Measurements from ENCODE around the gene CEP170B. TPM values are rescaled to one million over a fixed set of nuclear protein-coding genes. Genes with fewer than 3 reads are reported as not detected.

CEP170B gene
- total and polyA plus RNA-seq, 9 of the 15 experiments (the other 6 are each of a cell fraction or from before 2014, with no cell fraction given) = 0.01 to 10.2 (median 2.2) TPM

DNA sequence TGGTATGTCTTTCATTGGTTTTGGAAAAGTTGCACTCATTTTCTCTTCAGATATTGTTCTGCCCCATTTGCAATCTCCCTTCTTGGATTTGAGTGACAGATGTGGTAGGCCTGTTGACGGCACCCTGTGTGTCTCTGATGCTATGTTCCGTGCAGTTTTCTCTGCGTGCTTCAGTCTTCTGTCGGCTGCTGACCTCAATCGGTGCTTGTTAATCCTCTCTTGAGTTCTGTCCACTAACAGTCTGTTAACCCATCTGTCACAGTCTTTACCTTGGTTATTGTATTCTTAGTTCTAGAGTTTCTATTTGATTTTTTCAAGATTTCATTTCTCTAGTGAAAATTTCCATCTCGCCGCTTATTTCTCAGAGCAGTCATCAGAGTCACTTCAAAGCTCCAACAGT lies 38.9 kb downstream of the CEP170B start:
- DNase-seq (ENCODE audit: extremely low read depth in 1 of 4, low spot score in 3 of 4) (no peak), FAIRE-seq (no peak), ATAC-seq (no peak)
- Histone ChIP-seq H3K79me2 (ENCODE audit: control insufficient read depth, insufficient read depth, low read length) (no peaks in the 10 kb centered on the region), H2AFZ (ENCODE audit: low read depth, low read length) (no peak overlapping the region), H3K4me1 (replicated peaks in 1 of 2; ENCODE audit: control insufficient read depth in 2 of 2, insufficient read depth in 2 of 2, low read length in 2 of 2) (peaks cover 0 to under 1% of the 10 kb centered on the region in 2 experiments; a peak in 1 of 5 replicates), H4K20me1 (replicated peaks; ENCODE audit: control insufficient read depth, insufficient read depth, low read length) (no peaks in the 10 kb centered on the region), H3K4me3 (no peak overlapping the region), H3K27me3 (ENCODE audit: control insufficient read depth in 2 of 2, insufficient read depth in 2 of 2, low read length in 2 of 2) (peaks cover 12 to 26% of the 10 kb centered on the region in 2 experiments; a peak in 4 of 5 replicates), H3K9me1 (ENCODE audit: control insufficient read depth, insufficient read depth, low read length) (no peaks in the 10 kb centered on the region), H3K9me3 (replicated peaks; ENCODE audit: control insufficient read depth, insufficient read depth, low read depth, low read length) (peaks cover 6% of the 10 kb centered on the region), H3K4me2 (ENCODE audit: insufficient read depth, low read length) (no peak overlapping the region), H3K36me3 (ENCODE audit: control insufficient read depth, insufficient read depth, low read length) (no peaks in the 10 kb centered on the region), H3K9ac (ENCODE audit: insufficient read depth in 1 of 2, low read depth in 2 of 2, low read length in 2 of 2) (no peak overlapping the region), H3K27ac (ENCODE audit: extremely low read depth, low read depth, low read length) (no peak overlapping the region)
- POLR2A ChIA-PET = no interaction called here
- CTCF ChIA-PET (ENCODE audit: low intra/inter-chr PET ratio) = no interaction called here
- WGBS (ENCODE audit: insufficient coverage, low coverage, missing lambda C conversion rate) = 16% methylated on average over 7 of the region's 7 CpGs
- TF ChIP-seq, protein P1, sequence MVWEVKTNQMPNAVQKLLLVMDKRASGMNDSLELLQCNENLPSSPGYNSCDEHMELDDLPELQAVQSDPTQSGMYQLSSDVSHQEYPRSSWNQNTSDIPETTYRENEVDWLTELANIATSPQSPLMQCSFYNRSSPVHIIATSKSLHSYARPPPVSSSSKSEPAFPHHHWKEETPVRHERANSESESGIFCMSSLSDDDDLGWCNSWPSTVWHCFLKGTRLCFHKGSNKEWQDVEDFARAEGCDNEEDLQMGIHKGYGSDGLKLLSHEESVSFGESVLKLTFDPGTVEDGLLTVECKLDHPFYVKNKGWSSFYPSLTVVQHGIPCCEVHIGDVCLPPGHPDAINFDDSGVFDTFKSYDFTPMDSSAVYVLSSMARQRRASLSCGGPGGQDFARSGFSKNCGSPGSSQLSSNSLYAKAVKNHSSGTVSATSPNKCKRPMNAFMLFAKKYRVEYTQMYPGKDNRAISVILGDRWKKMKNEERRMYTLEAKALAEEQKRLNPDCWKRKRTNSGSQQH (CRISPR knock-in tag; IDR thresholded peaks at IDR 0.05) = no peak
- TF ChIP-seq HEY1 (CRISPR knock-in tag; IDR thresholded peaks at IDR 0.05; ENCODE audit: borderline replicate concordance) (no peak), MCM2 (IDR thresholded peaks at IDR 0.05; ENCODE audit: low read depth) (no peak), ZNF586 (CRISPR knock-in tag; conservative IDR thresholded peaks at IDR 0.05) (no peak), RBM39 (optimal IDR thresholded peaks at IDR 0.05; ENCODE audit: low read depth, low read length) (no peak), TAF9B (IDR thresholded peaks at IDR 0.05; ENCODE audit: partially characterized antibody) (no peak), PRMT5 (CRISPR knock-in tag; IDR thresholded peaks at IDR 0.05) (no peak), CREBBP (IDR thresholded peaks at IDR 0.05; ENCODE audit: low read depth, low read length) (no peak), ZNF644 (tag; IDR thresholded peaks at IDR 0.05; ENCODE audit: low read depth) (no peak), YY1 (IDR thresholded peaks at IDR 0.05; ENCODE audit: borderline replicate concordance in 1 of 3, control insufficient read depth in 1 of 3, extremely low read depth in 1 of 3, insufficient read depth in 3 of 3, insufficient read length in 1 of 3, insufficient replicate concordance in 2 of 3, low read depth in 1 of 3, low read length in 2 of 3) (no peak), FOXJ2 (tag; IDR thresholded peaks at IDR 0.05) (no peak)
- TF ChIP-seq, protein P2, sequence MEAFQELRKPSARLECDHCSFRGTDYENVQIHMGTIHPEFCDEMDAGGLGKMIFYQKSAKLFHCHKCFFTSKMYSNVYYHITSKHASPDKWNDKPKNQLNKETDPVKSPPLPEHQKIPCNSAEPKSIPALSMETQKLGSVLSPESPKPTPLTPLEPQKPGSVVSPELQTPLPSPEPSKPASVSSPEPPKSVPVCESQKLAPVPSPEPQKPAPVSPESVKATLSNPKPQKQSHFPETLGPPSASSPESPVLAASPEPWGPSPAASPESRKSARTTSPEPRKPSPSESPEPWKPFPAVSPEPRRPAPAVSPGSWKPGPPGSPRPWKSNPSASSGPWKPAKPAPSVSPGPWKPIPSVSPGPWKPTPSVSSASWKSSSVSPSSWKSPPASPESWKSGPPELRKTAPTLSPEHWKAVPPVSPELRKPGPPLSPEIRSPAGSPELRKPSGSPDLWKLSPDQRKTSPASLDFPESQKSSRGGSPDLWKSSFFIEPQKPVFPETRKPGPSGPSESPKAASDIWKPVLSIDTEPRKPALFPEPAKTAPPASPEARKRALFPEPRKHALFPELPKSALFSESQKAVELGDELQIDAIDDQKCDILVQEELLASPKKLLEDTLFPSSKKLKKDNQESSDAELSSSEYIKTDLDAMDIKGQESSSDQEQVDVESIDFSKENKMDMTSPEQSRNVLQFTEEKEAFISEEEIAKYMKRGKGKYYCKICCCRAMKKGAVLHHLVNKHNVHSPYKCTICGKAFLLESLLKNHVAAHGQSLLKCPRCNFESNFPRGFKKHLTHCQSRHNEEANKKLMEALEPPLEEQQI (IDR thresholded peaks at IDR 0.05) = no peak
- TF ChIP-seq, protein P3, sequence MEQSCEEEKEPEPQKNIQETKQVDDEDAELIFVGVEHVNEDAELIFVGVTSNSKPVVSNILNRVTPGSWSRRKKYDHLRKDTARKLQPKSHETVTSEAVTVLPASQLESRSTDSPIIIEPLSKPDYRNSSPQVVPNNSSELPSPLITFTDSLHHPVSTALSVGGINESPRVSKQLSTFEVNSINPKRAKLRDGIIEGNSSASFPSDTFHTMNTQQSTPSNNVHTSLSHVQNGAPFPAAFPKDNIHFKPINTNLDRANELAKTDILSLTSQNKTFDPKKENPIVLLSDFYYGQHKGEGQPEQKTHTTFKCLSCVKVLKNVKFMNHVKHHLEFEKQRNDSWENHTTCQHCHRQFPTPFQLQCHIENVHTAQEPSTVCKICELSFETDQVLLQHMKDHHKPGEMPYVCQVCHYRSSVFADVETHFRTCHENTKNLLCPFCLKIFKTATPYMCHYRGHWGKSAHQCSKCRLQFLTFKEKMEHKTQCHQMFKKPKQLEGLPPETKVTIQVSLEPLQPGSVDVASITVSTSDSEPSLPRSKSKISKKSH (CRISPR knock-in tag; IDR thresholded peaks at IDR 0.05) = no peak
- BruUV-seq (replicated peaks) = no TSS peak
- intact Hi-C loops (cut with micrococcal nuclease) = no loop called here
- in situ Hi-C loops (cut with MboI) = no loop called here

All from K562 (cell line).